Measurements from ENCODE around the gene NRGN.

The NRGN gene

DNA sequence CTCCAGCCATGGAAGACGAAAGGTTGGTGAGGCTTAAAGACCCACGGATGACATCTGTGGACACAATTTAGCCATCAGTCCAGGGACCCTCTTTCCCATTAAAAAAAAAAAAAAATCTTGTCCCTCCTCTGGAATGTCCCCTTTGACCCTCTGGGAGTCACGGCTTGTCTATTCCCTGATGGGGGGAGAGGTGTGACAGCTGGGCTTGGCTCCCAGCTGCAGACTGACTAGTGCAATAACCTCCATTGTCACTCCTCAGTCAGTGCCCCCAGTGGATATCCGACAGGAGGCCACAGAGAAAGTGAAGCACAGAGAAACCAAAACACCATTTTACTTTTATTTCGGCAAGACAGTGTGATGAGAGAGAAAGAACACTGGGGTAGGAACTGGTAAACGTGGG, 15.0 kb downstream of the NRGN start:
- DNase-seq, result no peak
- TF ChIP-seq, protein P1, sequence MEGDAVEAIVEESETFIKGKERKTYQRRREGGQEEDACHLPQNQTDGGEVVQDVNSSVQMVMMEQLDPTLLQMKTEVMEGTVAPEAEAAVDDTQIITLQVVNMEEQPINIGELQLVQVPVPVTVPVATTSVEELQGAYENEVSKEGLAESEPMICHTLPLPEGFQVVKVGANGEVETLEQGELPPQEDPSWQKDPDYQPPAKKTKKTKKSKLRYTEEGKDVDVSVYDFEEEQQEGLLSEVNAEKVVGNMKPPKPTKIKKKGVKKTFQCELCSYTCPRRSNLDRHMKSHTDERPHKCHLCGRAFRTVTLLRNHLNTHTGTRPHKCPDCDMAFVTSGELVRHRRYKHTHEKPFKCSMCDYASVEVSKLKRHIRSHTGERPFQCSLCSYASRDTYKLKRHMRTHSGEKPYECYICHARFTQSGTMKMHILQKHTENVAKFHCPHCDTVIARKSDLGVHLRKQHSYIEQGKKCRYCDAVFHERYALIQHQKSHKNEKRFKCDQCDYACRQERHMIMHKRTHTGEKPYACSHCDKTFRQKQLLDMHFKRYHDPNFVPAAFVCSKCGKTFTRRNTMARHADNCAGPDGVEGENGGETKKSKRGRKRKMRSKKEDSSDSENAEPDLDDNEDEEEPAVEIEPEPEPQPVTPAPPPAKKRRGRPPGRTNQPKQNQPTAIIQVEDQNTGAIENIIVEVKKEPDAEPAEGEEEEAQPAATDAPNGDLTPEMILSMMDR (IDR thresholded peaks at IDR 0.05; ENCODE audit: low read depth, low read length, missing control alignments), result peak; percentile 11
- Histone ChIP-seq H3K27ac (no peak overlapping the region), H3K27me3 (replicated peaks) (no peaks in the 10 kb centered on the region), H3K4me3 (ENCODE audit: low read depth, low read length) (no peak overlapping the region), H3K36me3 (replicated peaks) (no peaks in the 10 kb centered on the region)
- in situ Hi-C loops (cut with HindIII; ENCODE audit: low pct_ligation_motif_present, low sequenced_read_pairs), result no loop called here

DNA sequence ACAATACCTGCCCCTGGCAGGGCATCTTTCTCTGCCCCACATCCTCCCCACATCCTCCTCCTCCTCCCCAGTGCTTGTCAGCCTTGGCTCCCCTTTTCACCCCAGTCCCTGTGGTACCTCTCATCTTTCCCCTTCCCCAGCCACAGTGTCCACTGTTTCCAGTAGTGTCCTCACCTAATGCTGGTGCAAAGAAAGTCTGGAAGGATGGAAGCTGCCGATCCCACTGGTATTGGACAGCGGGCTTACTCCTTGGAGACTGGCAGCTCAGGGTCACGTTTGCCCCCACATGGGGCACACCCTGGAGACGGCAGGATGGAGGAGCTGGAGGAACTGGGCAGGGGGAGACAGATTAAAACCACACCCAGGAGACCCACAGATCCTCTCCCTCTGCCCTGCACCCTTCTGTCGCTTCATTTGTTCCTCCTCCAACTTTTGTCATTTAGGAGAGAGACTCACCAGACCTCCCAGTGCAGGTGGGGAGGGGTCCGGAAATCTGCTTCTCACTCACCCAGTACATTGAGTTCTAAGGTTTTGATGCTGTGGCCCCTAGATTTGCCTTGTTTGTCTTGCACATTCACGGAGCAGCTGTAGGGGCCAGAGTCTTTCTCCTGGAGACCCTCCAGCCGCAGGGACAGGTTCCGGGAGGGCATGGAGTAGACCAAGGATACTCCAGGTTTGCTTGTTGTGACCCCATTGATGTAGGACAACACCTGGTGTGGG, 16.5 kb downstream of the NRGN start:
- no peaks in the 10 kb centered on the region for H3K27me3 ChIP-seq (replicated peaks)
- no peaks in the 10 kb centered on the region for H3K36me3 ChIP-seq (replicated peaks)
- in situ Hi-C loops (cut with HindIII; ENCODE audit: low pct_ligation_motif_present, low sequenced_read_pairs), result no loop called here
- H3K4me3 ChIP-seq (ENCODE audit: low read depth, low read length), result no peak overlapping the region
- DNase-seq, result no peak
- H3K27ac ChIP-seq, result no peak overlapping the region
- TF ChIP-seq, protein P1 (IDR thresholded peaks at IDR 0.05; ENCODE audit: low read depth, low read length, missing control alignments), result no peak

DNA sequence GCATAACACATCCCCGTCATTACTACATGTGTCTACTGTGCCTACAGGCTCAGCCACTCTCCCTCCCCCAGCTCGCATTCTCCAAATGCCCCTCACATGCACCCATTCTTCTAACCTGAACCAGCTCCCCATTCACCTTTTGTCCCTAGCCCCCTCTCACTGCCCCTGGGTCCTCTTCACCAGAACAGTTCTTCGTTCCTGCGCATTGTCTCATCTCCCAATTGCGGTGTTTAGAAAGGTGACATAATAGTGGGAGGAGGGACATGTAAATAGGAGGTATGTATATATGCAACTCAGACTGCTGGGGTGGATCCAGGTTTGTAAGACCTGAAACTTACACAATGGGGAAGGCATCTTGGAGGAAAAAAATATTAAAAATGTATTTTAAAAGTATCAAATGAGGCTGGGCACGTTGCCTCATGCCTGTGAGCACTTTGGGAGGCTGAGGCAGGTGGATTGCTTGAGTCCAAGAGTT, 17.0 kb downstream of the NRGN start:
- TF ChIP-seq, protein P1 (IDR thresholded peaks at IDR 0.05; ENCODE audit: low read depth, low read length, missing control alignments), result no peak
- in situ Hi-C loops (cut with HindIII; ENCODE audit: low pct_ligation_motif_present, low sequenced_read_pairs), result no loop called here
- no peaks in the 10 kb centered on the region for H3K36me3 ChIP-seq (replicated peaks)
- no peak overlapping the region for H3K4me3 ChIP-seq (ENCODE audit: low read depth, low read length)
- H3K27ac ChIP-seq, result no peak overlapping the region
- H3K27me3 ChIP-seq (replicated peaks), result no peaks in the 10 kb centered on the region
- no peak for DNase-seq

DNA sequence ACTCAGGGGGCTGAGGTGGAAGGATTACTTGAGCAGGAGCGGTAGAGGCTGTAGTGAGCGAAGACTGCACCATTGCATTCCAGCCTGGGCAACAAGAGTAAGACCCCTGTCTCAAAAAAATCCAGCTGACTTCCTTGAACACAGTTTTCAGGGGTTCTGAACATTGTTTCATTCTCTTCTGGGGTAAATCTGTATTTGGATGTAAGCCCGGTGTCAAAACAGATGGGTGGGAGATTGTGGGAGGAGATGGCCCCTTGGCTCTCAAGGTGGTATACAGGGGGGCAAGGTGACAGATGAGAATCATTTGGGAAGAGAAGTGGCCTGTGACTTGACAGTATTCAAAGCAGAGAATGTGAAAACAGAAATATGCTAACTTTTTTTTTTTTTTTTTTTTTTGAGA, 17.6 kb downstream of the NRGN start:
- in situ Hi-C loops (cut with HindIII; ENCODE audit: low pct_ligation_motif_present, low sequenced_read_pairs), result no loop called here
- DNase-seq, result no peak
- Histone ChIP-seq H3K27ac (no peak overlapping the region), H3K27me3 (replicated peaks) (no peaks in the 10 kb centered on the region), H3K4me3 (ENCODE audit: low read depth, low read length) (no peak overlapping the region), H3K36me3 (replicated peaks) (no peaks in the 10 kb centered on the region)
- TF ChIP-seq, protein P1 (IDR thresholded peaks at IDR 0.05; ENCODE audit: low read depth, low read length, missing control alignments), result no peak

DNA sequence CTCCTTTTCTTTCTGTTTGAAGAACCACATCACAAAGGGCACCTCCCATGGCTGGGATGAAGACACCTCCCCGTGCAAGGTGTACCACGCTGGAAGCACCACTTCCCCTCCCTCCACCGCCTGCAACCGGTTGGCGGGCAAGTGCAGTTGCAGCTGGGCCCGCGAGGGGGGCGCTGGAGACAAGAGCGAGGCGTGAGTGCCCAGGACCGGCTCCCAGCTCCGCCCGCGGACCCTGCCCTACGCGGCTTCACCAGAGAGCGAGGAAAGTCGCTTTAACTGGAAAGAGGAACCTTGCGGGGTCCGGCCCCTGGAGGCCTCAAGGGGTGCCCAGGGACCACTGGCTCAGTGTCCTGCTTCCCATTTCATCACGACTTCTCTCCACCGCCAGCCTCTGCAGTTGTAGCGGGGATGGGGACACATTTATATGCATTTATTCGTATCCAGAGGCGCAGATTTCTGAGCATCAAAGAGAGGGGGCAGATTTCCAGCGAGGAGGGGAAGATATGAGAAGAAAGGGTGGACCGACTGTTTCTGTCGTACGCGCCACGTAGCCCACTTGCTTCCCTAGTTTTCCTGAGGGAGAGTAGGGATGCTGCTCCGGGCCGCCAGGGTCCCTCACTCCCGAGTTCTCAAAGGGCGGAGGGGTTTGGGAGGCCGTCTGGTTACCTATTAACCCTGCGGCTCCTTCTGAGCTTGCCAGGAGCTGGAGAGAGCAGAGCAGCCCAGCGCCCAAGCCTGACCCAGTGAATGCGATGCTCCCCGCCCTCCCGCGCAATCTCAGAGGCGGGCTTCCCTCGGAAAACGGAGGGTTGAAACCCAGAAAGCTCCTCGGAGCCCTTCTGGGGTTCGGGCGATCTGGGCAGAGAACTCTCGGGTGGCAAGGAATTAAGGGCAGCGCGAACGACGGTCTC, 18.9 kb downstream of the NRGN start:
- no peak overlapping the region for H3K27ac ChIP-seq
- peak overlapping the region; percentile 40 for H3K4me3 ChIP-seq (ENCODE audit: low read depth, low read length)
- TF ChIP-seq, protein P1 (IDR thresholded peaks at IDR 0.05; ENCODE audit: low read depth, low read length, missing control alignments), result peak; percentile 83
- no peaks in the 10 kb centered on the region for H3K27me3 ChIP-seq (replicated peaks)
- in situ Hi-C loops (cut with HindIII; ENCODE audit: low pct_ligation_motif_present, low sequenced_read_pairs), result no loop called here
- no peaks in the 10 kb centered on the region for H3K36me3 ChIP-seq (replicated peaks)
- DNase-seq, result peak; percentile 41
